ENCODE measurements around the gene TMEM273. TPM values are rescaled to one million over a fixed set of nuclear protein-coding genes. Genes with fewer than 3 reads are reported as not detected.

Gene TMEM273
- total RNA-seq, 2 donors from 2014 or later, result 1.1 to 13.0 TPM

DNA sequence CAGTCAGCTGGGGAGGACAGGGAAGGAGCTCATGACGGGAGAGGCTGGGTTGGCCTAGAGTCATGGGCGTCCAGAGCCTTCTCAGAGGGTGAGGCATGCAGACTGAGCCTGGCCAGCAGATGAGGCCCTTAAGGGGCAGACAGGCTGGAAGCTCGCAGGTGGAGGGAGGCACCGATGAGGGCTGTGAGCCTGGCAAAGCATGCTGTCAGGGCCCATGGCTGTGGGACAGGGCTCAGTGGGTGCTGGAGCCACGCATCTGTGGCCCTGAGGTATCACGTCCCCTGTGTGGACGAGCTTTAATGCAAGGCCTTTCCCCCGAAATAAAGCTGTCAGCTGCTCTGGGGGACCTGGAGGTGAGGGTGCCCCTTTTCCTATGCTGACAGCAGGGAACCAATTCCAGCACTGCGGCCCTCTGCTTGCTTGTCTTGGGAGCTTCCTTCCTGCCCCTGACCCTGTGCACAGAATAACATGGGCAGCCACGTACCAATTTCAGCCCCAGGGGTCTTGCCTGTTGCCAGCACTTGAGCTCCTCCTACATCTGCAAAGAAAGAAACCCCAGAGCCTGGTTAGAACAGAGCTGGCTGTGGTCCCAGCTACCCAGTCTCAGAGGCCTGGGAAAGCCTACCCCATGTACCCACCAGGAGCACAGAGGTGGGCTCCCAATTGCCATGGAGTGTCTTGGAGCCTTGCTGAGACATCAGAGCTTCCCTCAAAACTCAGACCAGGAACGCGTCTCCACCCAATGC, 20.6 kb downstream of the TMEM273 start:
- WGBS, result 91% methylated on average over 12 of the region's 12 CpGs
- Histone ChIP-seq H3K27me3 (replicated peaks; ENCODE audit: insufficient read depth) (no peaks in the 10 kb centered on the region), H3K4me3 (no peak overlapping the region), H3K4me1 (replicated peaks) (no peaks in the 10 kb centered on the region), H3K9me3 (no peaks in the 10 kb centered on the region), H3K36me3 (no peaks in the 10 kb centered on the region), H3K27ac (no peak overlapping the region)
- intact Hi-C loops (cut with DNase I), result loop anchor here (10.0 kb wide), 1 partner anchor 503 kb away; no protein-coding TSS in a partner anchor
- no peak for TF ChIP-seq POLR2A (IDR thresholded peaks at IDR 0.05)
- TF ChIP-seq, protein P1, sequence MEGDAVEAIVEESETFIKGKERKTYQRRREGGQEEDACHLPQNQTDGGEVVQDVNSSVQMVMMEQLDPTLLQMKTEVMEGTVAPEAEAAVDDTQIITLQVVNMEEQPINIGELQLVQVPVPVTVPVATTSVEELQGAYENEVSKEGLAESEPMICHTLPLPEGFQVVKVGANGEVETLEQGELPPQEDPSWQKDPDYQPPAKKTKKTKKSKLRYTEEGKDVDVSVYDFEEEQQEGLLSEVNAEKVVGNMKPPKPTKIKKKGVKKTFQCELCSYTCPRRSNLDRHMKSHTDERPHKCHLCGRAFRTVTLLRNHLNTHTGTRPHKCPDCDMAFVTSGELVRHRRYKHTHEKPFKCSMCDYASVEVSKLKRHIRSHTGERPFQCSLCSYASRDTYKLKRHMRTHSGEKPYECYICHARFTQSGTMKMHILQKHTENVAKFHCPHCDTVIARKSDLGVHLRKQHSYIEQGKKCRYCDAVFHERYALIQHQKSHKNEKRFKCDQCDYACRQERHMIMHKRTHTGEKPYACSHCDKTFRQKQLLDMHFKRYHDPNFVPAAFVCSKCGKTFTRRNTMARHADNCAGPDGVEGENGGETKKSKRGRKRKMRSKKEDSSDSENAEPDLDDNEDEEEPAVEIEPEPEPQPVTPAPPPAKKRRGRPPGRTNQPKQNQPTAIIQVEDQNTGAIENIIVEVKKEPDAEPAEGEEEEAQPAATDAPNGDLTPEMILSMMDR (IDR thresholded peaks at IDR 0.05), result no peak
- TF ChIP-seq POLR2AphosphoS5 (IDR thresholded peaks at IDR 0.05), result no peak
- DNase-seq (ENCODE audit: low spot score), result no peak

DNA sequence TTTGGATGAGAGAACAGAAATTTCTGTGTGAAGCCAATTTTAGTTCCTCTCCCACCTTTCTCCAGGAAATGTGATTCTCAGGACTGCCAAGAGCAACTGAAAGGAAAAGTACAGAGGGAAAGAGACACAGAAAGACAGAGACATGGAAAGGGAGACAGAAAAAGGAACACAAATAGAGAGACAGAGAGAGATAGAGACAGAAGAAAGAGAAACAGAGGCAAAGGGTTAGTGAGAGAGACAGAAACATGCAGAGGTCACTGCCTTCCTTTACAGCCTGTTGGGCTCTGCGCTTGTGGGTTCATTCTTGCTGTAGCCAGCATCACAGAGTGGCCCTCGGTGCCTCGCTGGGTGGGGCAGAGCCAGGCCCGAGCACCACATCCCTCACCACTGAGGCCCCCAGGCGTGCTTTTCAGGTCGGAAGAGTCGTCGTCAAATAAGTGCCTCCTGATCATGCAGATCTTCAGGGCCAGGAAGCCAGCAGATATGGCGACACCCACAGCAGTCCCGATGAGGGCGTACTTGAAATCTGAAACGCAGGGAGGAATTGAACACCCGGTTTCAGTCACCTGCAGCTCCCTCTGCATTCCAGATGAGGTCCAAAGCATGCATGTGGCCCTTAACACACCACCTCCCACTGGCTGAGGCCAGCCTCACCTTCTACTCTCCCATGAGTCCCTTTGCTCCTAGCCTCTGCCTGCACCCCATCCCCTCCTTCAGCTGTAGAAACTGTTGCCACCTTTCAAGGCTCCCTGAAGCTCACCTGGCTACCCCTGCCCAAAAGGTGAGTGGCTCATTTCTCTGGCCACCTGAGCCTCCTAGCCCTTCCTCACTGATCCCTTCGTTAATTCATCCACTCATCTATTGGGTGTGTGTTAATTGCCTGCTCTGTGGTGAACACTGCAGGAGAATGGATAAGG, 21.4 kb downstream of the TMEM273 start:
- Histone ChIP-seq H3K9me3 (no peaks in the 10 kb centered on the region), H3K27me3 (replicated peaks; ENCODE audit: insufficient read depth) (no peaks in the 10 kb centered on the region), H3K36me3 (no peaks in the 10 kb centered on the region), H3K27ac (no peak overlapping the region), H3K4me1 (replicated peaks) (no peaks in the 10 kb centered on the region), H3K4me3 (no peak overlapping the region)
- TF ChIP-seq, protein P1 (IDR thresholded peaks at IDR 0.05), result no peak
- intact Hi-C loops (cut with DNase I), result loop anchor here (10.0 kb wide), 1 partner anchor 502 kb away; no protein-coding TSS in a partner anchor
- DNase-seq (ENCODE audit: low spot score), result no peak
- WGBS, result 83% methylated on average over 14 of the region's 14 CpGs

DNA sequence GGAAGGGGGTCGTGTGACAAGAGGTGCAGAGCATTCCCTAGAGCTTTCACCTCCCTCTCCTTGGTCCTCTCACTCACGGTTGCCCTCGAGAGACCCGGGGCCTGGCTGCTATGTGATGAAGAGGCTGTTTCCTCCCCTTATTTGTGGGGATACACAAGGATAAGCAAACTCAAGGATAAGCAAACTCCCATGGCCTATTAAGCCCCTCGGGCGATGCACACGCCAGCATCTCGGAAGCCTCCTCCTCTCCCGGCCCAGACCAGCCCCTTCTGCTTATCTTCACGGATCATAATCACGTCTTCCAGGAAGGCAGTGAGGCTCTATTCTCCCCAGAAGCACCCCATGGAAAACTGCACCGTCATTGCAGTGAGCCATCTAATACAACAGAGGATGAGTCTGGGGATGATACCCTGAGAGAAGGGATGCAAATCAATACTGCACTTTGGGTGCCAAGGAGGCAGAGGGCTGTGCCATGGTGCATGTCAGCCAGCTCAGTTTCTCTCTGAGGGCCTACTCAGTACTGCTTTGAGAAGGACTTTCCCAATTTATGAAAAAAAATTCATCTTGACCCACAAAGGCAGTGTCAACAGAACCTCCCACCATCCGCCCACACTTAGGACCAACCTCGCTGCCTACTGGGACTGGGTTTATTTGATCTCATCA, 22.2 kb downstream of the TMEM273 start:
- 83% methylated on average over 14 of the region's 14 CpGs for WGBS
- Histone ChIP-seq H3K9me3 (no peaks in the 10 kb centered on the region), H3K4me3 (no peak overlapping the region), H3K4me1 (replicated peaks) (no peaks in the 10 kb centered on the region), H3K27ac (no peak overlapping the region), H3K27me3 (replicated peaks; ENCODE audit: insufficient read depth) (no peaks in the 10 kb centered on the region), H3K36me3 (no peaks in the 10 kb centered on the region)
- TF ChIP-seq POLR2A (IDR thresholded peaks at IDR 0.05) (no peak), POLR2AphosphoS5 (IDR thresholded peaks at IDR 0.05) (no peak)
- TF ChIP-seq, protein P1 (IDR thresholded peaks at IDR 0.05), result no peak
- intact Hi-C loops (cut with DNase I), result loop anchor here (10.0 kb wide), 1 partner anchor 501 kb away; no protein-coding TSS in a partner anchor
- no peak for DNase-seq (ENCODE audit: low spot score)

DNA sequence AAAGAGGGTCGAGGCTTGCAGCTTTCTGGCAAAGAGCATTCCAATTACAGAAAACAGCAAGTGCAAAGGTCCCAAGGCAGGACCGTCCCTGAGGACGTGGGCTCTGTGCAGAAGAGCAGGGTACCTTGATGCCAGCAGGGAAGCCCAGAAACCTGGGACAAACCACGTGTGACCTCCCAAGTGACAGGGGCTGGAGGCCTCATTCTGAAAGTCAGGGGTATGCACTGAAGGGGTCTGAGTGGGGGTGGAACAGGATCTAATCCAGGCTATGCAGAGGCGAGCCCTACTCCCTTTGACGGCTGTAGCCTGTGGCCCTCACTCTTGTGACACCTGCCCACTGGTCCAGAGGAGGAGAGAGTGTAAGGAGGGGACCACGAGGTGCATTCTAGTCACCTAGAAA, 22.9 kb downstream of the TMEM273 start:
- H3K9me3 ChIP-seq, result no peaks in the 10 kb centered on the region
- 73% methylated on average over 7 of the region's 7 CpGs for WGBS
- H3K36me3 ChIP-seq, result no peaks in the 10 kb centered on the region
- H3K4me3 ChIP-seq, result no peak overlapping the region
- DNase-seq (ENCODE audit: low spot score), result no peak
- intact Hi-C loops (cut with DNase I), result loop anchor here (10.0 kb wide), 1 partner anchor 500 kb away; no protein-coding TSS in a partner anchor
- no peak for TF ChIP-seq POLR2AphosphoS5 (IDR thresholded peaks at IDR 0.05)
- TF ChIP-seq POLR2A (IDR thresholded peaks at IDR 0.05), result no peak
- TF ChIP-seq, protein P1 (IDR thresholded peaks at IDR 0.05), result no peak
- H3K4me1 ChIP-seq (replicated peaks), result no peaks in the 10 kb centered on the region
- H3K27me3 ChIP-seq (replicated peaks; ENCODE audit: insufficient read depth), result no peaks in the 10 kb centered on the region
- H3K27ac ChIP-seq, result no peak overlapping the region
